Left hindlimb (tissue), 1 donor: ENCODE measurements around the gene PRKCH.

Source experiments
- DNase-seq: peaks from one replicate; pipeline ENCODE4 v3.0.0-alpha.2; 2018

The PRKCH gene

GRCh38 chr14:61573748-61574513 lies 252.6 kb downstream of the PRKCH start:
- DNase-seq = no peak

GRCh38 chr14:61574514-61574807 lies 253.1 kb downstream of the PRKCH start:
- no peak for DNase-seq

GRCh38 chr14:61575126-61575525 lies 253.7 kb downstream of the PRKCH start:
- no peak for DNase-seq

- DNase-seq = no peak
Measured at GRCh38 chr14:61575551-61576150, 254.3 kb downstream of the PRKCH start.

- DNase-seq = no peak
Measured at GRCh38 chr14:61577506-61577931, 256.1 kb downstream of the PRKCH start.

DNA sequence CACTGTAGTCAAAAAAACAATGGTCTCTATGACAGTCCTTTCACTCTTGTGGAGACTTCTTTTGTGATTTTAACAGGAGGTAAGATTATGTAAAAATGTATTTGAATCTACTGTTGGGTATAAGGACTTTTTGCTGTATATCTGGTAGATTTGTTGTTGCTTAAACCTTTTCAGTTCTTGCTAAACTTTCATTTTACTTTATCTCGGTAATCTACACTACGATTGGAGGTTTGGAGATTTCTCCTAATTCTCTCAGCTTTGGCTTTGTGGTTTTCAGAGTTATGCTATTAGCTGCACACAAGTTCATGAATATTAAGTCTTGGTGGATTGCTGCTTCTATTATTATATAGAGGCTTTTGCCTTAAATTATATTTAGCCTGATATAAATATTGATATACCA lies 257.4 kb downstream of the PRKCH start:
- DNase-seq = no peak

- no peak for DNase-seq
Measured at GRCh38 chr14:61581340-61581739, 260.0 kb downstream of the PRKCH start.

GRCh38 chr14:61581955-61582615 lies 260.7 kb downstream of the PRKCH start:
- no peak for DNase-seq

- DNase-seq = no peak
Measured at GRCh38 chr14:61582815-61583214, 261.4 kb downstream of the PRKCH start.

- DNase-seq = no peak
Measured at GRCh38 chr14:61584331-61584741, 263.0 kb downstream of the PRKCH start.

DNA sequence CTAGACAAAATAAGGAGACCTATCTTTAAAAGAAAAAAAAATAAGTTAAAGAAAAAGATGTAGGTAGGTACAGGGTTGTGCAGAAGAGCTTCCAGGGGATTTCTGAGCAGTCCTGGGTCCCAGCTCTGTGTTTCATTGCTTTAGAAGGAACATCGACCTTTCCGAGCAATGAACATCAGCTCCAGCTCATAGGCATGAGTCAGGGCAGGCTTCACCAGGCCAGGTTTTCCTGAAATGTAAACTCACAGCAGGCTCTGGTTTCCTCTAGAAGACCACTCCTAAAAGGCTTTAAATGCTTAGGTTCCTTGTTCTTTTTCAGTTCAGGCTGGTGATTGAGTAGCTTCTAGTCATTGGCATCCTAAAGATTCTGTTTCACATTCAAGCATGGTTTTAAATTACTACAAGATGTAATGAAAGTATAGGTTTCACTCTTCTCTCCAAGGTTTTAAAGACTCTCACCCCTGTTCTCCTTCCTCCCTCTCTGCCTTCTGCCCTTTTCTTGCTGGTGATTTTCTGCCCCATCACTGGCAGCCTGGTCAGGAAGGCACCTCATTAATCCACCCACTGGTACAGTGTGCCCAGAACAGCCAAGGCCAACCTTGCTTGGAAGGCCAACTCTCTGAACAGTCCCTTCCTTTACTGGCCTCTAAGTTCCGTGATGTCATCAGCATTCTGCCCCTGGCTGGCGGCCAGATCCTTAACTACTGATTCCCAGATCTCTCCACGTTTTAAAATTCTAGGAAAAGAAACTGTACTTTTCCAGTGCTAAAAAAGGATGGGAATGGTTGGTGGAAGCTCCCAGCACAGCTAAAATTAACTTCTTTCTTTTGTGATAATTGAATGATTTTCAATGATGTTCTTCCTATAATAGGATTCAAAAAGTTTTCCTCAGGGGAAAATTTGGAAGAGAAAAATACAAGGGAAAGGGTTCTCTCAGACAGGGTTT lies 264.5 kb downstream of the PRKCH start:
- peak; percentile 88 for DNase-seq

DNA sequence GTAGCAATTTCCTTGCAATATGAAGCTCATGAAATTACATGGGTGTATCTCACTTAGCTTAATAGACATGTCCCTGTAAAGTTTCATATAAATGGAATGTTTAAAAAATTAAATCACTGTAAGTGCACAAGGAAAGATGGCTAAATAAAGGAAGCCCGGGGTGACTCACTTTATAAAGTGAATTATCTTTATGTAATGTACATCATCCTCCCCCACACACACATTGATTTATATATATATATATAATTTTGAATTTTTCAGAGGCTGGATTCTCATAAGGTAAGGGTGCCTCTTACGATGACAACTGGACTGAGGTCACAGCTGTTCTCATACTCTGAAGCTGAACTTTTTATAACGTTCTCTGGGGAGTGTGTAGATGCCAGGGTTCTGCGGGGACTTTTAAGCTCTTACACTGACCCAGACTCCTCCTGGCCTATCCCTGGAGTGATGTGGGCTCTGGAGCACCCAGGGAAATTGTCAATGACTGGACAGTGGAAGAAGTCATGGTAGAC lies 265.2 kb downstream of the PRKCH start:
- DNase-seq = no peak

GRCh38 chr14:61587081-61587713 lies 265.8 kb downstream of the PRKCH start:
- DNase-seq = no peak

- DNase-seq = no peak
Measured at GRCh38 chr14:61588419-61588901, 267.1 kb downstream of the PRKCH start.

GRCh38 chr14:61589691-61590581 lies 268.6 kb downstream of the PRKCH start:
- no peak for DNase-seq

DNA sequence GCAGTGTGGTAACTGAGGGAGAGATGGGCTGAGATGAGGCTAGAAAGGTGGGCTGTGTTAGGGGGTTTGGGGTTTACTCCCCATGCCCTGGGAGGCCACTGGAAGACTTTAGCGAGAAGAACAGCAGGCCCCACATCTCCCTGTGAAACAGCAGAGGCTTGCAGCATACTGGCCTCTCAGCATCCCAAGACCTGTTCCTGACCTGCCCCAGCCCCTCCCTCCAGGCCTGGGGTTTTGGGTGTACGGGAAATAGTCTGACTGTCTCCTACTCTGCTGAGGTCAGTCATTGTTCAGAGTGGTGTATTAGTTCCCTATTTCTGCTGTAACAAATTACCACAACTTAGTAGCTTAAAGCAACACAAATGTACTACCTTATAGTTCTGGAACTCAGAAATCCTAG lies 270.5 kb downstream of the PRKCH start:
- DNase-seq = no peak

GRCh38 chr14:61593330-61593729 lies 272.0 kb downstream of the PRKCH start:
- no peak for DNase-seq

DNA sequence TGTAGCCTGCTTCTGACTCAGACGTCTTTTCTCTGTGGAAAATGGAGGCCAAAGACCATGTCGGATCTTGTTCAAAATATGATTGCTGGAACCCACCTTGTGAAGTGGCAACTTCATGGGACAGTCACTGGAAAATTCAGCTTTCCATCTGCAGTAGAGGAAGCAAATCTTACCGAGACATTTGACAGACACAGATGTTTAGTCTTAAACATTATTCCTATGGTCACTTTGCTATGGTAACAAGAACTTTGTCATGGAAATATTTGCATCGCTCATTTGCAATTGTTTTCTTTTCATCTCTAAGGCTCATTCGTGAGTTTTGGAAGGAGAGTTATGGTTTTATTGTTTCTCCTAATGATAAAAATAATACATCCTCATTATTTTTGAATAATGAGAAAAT lies 275.6 kb downstream of the PRKCH start:
- DNase-seq = no peak

DNA sequence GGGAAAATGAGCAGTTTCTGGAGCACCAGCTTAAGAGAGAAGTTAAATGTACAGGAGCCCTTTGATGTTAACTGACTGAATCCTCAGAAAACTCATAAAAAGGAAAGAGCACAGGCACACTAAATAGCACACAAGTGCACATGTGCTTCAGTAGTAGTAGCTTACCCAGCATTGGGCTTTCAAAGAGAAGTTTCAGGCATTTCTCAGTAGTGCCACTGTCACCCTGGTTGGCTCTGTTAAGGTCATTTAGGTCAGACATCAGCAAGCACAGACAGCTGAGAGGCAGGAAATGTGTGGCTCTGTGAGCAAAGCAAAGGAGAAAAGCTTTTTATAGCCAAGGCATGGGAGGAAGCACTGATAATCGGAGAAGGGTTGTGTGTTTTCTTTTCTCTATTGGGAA lies 277.6 kb downstream of the PRKCH start:
- no peak for DNase-seq

DNA sequence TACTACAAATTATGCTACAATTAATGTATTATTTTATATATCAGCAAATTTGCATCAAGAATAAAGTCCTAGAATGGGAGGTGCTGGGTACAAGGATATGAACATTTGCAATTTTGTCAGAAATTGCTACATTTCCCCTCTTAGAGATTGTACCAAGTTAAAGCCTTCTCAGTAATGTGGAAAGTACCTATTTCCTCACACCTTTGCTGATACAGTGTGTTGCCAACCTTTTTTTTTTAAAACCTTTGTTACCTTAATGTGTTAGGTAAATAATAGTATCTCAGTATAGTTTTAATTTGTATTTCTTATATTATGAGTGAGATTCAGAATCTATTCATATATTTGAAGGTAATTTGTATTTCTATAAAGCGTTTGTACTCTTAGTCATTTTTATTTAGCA lies 278.6 kb downstream of the PRKCH start:
- DNase-seq = no peak
